ENCODE measurements around the gene KRT85.
A peak's percentile ranks its signal among the peaks of the same experiment; 100 is the strongest.

KRT85 gene

GRCh38 chr12:52364061-52364460, 3.2 kb downstream of the KRT85 start:
- DNase-seq, result no peak

GRCh38 chr12:52363111-52363679, 4.1 kb downstream of the KRT85 start:
- DNase-seq, result no peak

- DNase-seq, result peak; percentile 36
These were observed 5.1 kb downstream of the KRT85 start for GRCh38 chr12:52362118-52362726.

GRCh38 chr12:52361553-52361952, 5.7 kb downstream of the KRT85 start:
- no peak for DNase-seq

GRCh38 chr12:52360663-52361271, 6.5 kb downstream of the KRT85 start:
- DNase-seq, result no peak

GRCh38 chr12:52360106-52360662, 7.1 kb downstream of the KRT85 start:
- DNase-seq, result no peak

GRCh38 chr12:52359621-52360061, 7.6 kb downstream of the KRT85 start:
- no peak for DNase-seq

- no peak for DNase-seq
These were observed 8.5 kb downstream of the KRT85 start for GRCh38 chr12:52358575-52359350.

GRCh38 chr12:52356762-52357580, 10.3 kb downstream of the KRT85 start:
- DNase-seq, result no peak

- no peak for DNase-seq
These were observed 11.1 kb downstream of the KRT85 start for GRCh38 chr12:52356031-52356761.

GRCh38 chr12:52355176-52355575, 12.1 kb downstream of the KRT85 start:
- no peak for DNase-seq

- no peak for DNase-seq
These were observed 13.1 kb downstream of the KRT85 start for GRCh38 chr12:52354200-52354599.

GRCh38 chr12:52353766-52354165, 13.5 kb downstream of the KRT85 start:
- DNase-seq, result no peak

- no peak for DNase-seq
These were observed 14.3 kb downstream of the KRT85 start for GRCh38 chr12:52352951-52353350.

GRCh38 chr12:52351196-52352059, 15.9 kb downstream of the KRT85 start:
- peak; percentile 51 for DNase-seq

GRCh38 chr12:52350786-52351185, 16.5 kb downstream of the KRT85 start:
- DNase-seq, result no peak

GRCh38 chr12:52350021-52350620, 17.2 kb downstream of the KRT85 start:
- no peak for DNase-seq

- no peak for DNase-seq
These were observed 18.1 kb downstream of the KRT85 start for GRCh38 chr12:52349196-52349595.

- DNase-seq, result no peak
These were observed 19.4 kb downstream of the KRT85 start for GRCh38 chr12:52347551-52348510.
